ENCODE measurements around the gene LMTK3. TPM values are rescaled to one million over a fixed set of nuclear protein-coding genes. Genes with fewer than 3 reads are reported as not detected.

LMTK3 gene
- total and polyA plus RNA-seq, 9 of the 15 experiments (the other 6 are each of a cell fraction or from before 2014, with no cell fraction given), result 0.35 to 12.3 (median 2.0) TPM; not detected in 2

DNA sequence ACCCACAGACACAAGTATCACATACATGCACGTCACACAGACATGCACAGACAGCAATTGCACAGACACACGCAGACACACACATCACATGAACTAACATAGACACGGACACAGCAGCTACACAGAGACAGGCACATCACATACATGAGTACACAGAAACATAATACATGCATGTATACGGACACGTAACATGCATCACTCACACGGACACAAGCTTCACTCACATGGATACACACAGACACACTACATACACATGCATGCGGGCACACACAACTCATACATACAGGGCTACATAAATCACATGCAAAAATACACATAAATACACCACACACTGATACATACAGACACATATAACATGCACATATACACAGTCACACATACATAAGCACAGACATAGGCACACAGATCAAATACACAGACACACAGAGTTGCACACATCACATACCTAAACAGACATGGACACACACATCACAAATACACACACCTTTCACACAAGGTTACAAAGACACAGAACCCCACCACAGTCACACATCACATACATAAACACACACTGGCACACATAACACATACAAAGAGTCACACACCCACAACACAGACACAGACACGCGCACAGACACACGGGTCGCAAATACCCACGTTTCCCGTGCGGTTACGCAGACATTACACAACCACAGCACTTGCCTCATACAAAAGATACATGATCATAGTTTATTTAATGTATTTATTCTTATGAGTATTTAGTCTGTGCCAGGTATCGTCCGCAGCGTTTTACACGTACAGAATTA, 1.1 kb upstream of the LMTK3 start:
- ChIA-PET POLR2A (interaction anchor here (0.6 to 0.9 kb wide), 3 partner anchors 13 to 48 kb away, joined by 3 read pairs; no protein-coding TSS in a partner anchor), CTCF (ENCODE audit: low intra/inter-chr PET ratio) (no interaction called here)
- in situ Hi-C loops (cut with MboI), result no loop called here
- peaks cover 7 to 30% of the 10 kb centered on the region in 2 experiments; a peak in 3 of 5 replicates for H3K27me3 ChIP-seq (ENCODE audit: control insufficient read depth in 2 of 2, insufficient read depth in 2 of 2, low read length in 2 of 2)
- DNase-seq (ENCODE audit: extremely low read depth in 1 of 4, low spot score in 3 of 4) (no peak), ATAC-seq (no peak), FAIRE-seq (peak; percentile 84)
- intact Hi-C loops (cut with micrococcal nuclease), result no loop called here
- WGBS (ENCODE audit: insufficient coverage, low coverage, missing lambda C conversion rate), result 41% methylated on average over 19 of the region's 19 CpGs
- H3K27ac ChIP-seq (ENCODE audit: extremely low read depth, low read depth, low read length), result no peak overlapping the region; the same call in 2 of the 3 replicates
- no peaks in the 10 kb centered on the region for H3K36me3 ChIP-seq (ENCODE audit: control insufficient read depth, insufficient read depth, low read length)
- peak overlapping the region; percentile 94; the same call in 1 of the 2 replicates for H2AFZ ChIP-seq (ENCODE audit: low read depth, low read length)
- H3K9ac ChIP-seq (ENCODE audit: insufficient read depth in 1 of 2, low read depth in 2 of 2, low read length in 2 of 2), result no peak overlapping the region
- H3K4me1 ChIP-seq (replicated peaks in 1 of 2; ENCODE audit: control insufficient read depth in 2 of 2, insufficient read depth in 2 of 2, low read length in 2 of 2), result peaks cover 0 to 44% of the 10 kb centered on the region in 2 experiments; a peak in 3 of 5 replicates
- no peaks in the 10 kb centered on the region for H3K9me3 ChIP-seq (replicated peaks; ENCODE audit: control insufficient read depth, insufficient read depth, low read depth, low read length)
- no peaks in the 10 kb centered on the region for H3K79me2 ChIP-seq (ENCODE audit: control insufficient read depth, insufficient read depth, low read length)
- peaks cover 8% of the 10 kb centered on the region; the same call in 1 of the 2 replicates for H4K20me1 ChIP-seq (replicated peaks; ENCODE audit: control insufficient read depth, insufficient read depth, low read length)
- H3K4me2 ChIP-seq (ENCODE audit: insufficient read depth, low read length), result peak overlapping the region; percentile 84
- H3K4me3 ChIP-seq, result peak overlapping the region; percentile 61; the same call in 1 of the 2 replicates
- H3K9me1 ChIP-seq (ENCODE audit: control insufficient read depth, insufficient read depth, low read length), result no peaks in the 10 kb centered on the region
- no TSS peak for BruUV-seq (replicated peaks)
- TF ChIP-seq ETV6 (IDR thresholded peaks at IDR 0.05; ENCODE audit: borderline replicate concordance in 1 of 2, low read depth in 2 of 2, low read length in 1 of 2), result no peak
- no peak for TF ChIP-seq ETV6 (CRISPR knock-in tag; IDR thresholded peaks at IDR 0.05; ENCODE audit: borderline replicate concordance)
- TF ChIP-seq RFX5 (IDR thresholded peaks at IDR 0.05; ENCODE audit: low read depth, low read length), result no peak
- TF ChIP-seq ELF4 (CRISPR knock-in tag; IDR thresholded peaks at IDR 0.05), result 0 out of 2 replicates have a peak, but pooled peaks have one; percentile 38
- peak; percentile 71 for TF ChIP-seq CBFB (CRISPR knock-in tag; IDR thresholded peaks at IDR 0.05)
- no peak for TF ChIP-seq JUN (IDR thresholded peaks at IDR 0.05; ENCODE audit: borderline replicate concordance, low read depth, low read length)
- no peak for TF ChIP-seq JUN (CRISPR knock-in tag; IDR thresholded peaks at IDR 0.05; ENCODE audit: borderline replicate concordance)
- TF ChIP-seq HMG20A (CRISPR knock-in tag; conservative IDR thresholded peaks at IDR 0.05), result no peak
- TF ChIP-seq TAL1 (IDR thresholded peaks at IDR 0.05), result no peak
- no peak for TF ChIP-seq GATAD2B (IDR thresholded peaks at IDR 0.05; ENCODE audit: borderline replicate concordance)
- TF ChIP-seq FOXK1 (CRISPR knock-in tag; IDR thresholded peaks at IDR 0.05; ENCODE audit: borderline replicate concordance), result no peak
- TF ChIP-seq, protein P1, sequence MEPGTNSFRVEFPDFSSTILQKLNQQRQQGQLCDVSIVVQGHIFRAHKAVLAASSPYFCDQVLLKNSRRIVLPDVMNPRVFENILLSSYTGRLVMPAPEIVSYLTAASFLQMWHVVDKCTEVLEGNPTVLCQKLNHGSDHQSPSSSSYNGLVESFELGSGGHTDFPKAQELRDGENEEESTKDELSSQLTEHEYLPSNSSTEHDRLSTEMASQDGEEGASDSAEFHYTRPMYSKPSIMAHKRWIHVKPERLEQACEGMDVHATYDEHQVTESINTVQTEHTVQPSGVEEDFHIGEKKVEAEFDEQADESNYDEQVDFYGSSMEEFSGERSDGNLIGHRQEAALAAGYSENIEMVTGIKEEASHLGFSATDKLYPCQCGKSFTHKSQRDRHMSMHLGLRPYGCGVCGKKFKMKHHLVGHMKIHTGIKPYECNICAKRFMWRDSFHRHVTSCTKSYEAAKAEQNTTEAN (CRISPR knock-in tag; IDR thresholded peaks at IDR 0.05), result no peak
- no peak for TF ChIP-seq ZNF444 (CRISPR knock-in tag; IDR thresholded peaks at IDR 0.05)
- TF ChIP-seq ATF1 (CRISPR knock-in tag; IDR thresholded peaks at IDR 0.05), result no peak
- TF ChIP-seq ATF1 (tag; IDR thresholded peaks at IDR 0.05), result no peak
- no peak for TF ChIP-seq ZSCAN32 (CRISPR knock-in tag; IDR thresholded peaks at IDR 0.05)
- peak; percentile 62 for TF ChIP-seq PHF20 (IDR thresholded peaks at IDR 0.05; ENCODE audit: partially characterized antibody)
- TF ChIP-seq, protein P2, sequence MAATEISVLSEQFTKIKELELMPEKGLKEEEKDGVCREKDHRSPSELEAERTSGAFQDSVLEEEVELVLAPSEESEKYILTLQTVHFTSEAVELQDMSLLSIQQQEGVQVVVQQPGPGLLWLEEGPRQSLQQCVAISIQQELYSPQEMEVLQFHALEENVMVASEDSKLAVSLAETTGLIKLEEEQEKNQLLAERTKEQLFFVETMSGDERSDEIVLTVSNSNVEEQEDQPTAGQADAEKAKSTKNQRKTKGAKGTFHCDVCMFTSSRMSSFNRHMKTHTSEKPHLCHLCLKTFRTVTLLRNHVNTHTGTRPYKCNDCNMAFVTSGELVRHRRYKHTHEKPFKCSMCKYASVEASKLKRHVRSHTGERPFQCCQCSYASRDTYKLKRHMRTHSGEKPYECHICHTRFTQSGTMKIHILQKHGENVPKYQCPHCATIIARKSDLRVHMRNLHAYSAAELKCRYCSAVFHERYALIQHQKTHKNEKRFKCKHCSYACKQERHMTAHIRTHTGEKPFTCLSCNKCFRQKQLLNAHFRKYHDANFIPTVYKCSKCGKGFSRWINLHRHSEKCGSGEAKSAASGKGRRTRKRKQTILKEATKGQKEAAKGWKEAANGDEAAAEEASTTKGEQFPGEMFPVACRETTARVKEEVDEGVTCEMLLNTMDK (IDR thresholded peaks at IDR 0.05; ENCODE audit: borderline replicate concordance, insufficient read depth, low read depth, low read length, poor library complexity, severe bottlenecking), result no peak
- TF ChIP-seq ZNF764 (CRISPR knock-in tag; IDR thresholded peaks at IDR 0.05; ENCODE audit: low read depth), result no peak
